Activated T-cell treated with anti-CD3 and anti-CD28 coated beads, Interleukin-2, amount 50 U/mL, for 72 hours (primary cell): Measurements from ENCODE around the gene GEN1. TPM values are rescaled to one million over a fixed set of nuclear protein-coding genes. Genes with fewer than 3 reads are reported as not detected.

ENCODE experiments used
- ATAC-seq, 2 donors: fragments of 150-1000 bp; cut with Tn5 transposase; replicated peaks in 1 of 2; 2 replicates each; pipeline ENCODE4 v1.10.0; 2021; ENCODE audit warnings: moderate library complexity in 2 of 2, mild to moderate bottlenecking in 1 of 2
- DNase-seq, 2 donors: peaks; one replicate each; pipeline ENCODE4 v3.0.0; 2021 to 2022; ENCODE audit warnings: mixed read lengths in 1 of 2
- H3K27ac Mint-ChIP-seq: one replicate; pipeline ENCODE4 v1.8.0; 2022; ENCODE audit warnings: mild to moderate bottlenecking, moderate library complexity, mixed read lengths
- H3K27me3 Mint-ChIP-seq: one replicate; pipeline ENCODE4 v1.8.0; 2022; ENCODE audit warnings: low read depth, mixed read lengths
- H3K36me3 Mint-ChIP-seq, 2 donors: one replicate each; pipeline ENCODE4 v1.8.0; 2022; ENCODE audit warnings: mixed read lengths in 2 of 2, mild to moderate bottlenecking in 1 of 2; ENCODE audit not compliant: insufficient read depth in 2 of 2
- H3K4me1 Mint-ChIP-seq: one replicate; pipeline ENCODE4 v1.8.0; 2022; ENCODE audit warnings: low read depth, mixed read lengths
- H3K4me3 Mint-ChIP-seq, 2 donors: one replicate each; pipeline ENCODE4 v1.8.0; 2022; ENCODE audit warnings: mild to moderate bottlenecking in 2 of 2, mixed read lengths in 2 of 2, moderate library complexity in 2 of 2
- H3K9me3 Mint-ChIP-seq, 2 donors: one replicate each; pipeline ENCODE4 v1.8.0; 2022; ENCODE audit warnings: mixed read lengths in 2 of 2
- total RNA-seq, 2 donors: library from RNA; stranded (reverse); gene quantifications; one replicate each; pipeline ENCODE4 v1.2.3, GENCODE V29; 2022

GEN1 gene
- 10 to 100 TPM; 33.1 to 35.2 TPM for total RNA-seq

GRCh38 chr2:17753803-17754663 lies at the start of gene GEN1, which contains the start of gene SMC6:
Gene GEN1 (plus strand): TSS chr2:17754138. CDS start chr2:17759944, 5,806 bp downstream.
Gene SMC6 (minus strand): TSS chr2:17753810. CDS start chr2:17745946, 7,864 bp downstream.
- H3K4me1 Mint-ChIP-seq: peaks cover 37% of the 10 kb centered on the region
- peak within 1 kb of the TSS; percentile 100 for H3K27ac Mint-ChIP-seq
- no peaks in the 10 kb centered on the region for H3K9me3 Mint-ChIP-seq
- DNase-seq (peak; percentile 91 to 92), ATAC-seq (peak; percentile 87 to 91)
- no peaks in the 10 kb centered on the region for H3K27me3 Mint-ChIP-seq
- peaks cover 3 to 5% of the 10 kb centered on the region in 2 donors for H3K36me3 Mint-ChIP-seq
- peak within 1 kb of the TSS; percentile 84 to 98 for H3K4me3 Mint-ChIP-seq

- no peak overlapping the region for H3K27ac Mint-ChIP-seq
- no peaks in the 10 kb centered on the region for H3K9me3 Mint-ChIP-seq
- no peak overlapping the region for H3K4me3 Mint-ChIP-seq
- peaks cover 1 to 6% of the 10 kb centered on the region in 2 donors for H3K36me3 Mint-ChIP-seq
- no peaks in the 10 kb centered on the region for H3K27me3 Mint-ChIP-seq
- H3K4me1 Mint-ChIP-seq: no peaks in the 10 kb centered on the region
- DNase-seq (no peak), ATAC-seq (no peak)
These were observed 47.1 kb upstream of the GEN1 start for GRCh38 chr2:17706845-17707244.

GRCh38 chr2:17708501-17708900 lies 45.4 kb upstream of the GEN1 start:
- no peaks in the 10 kb centered on the region for H3K4me1 Mint-ChIP-seq
- ATAC-seq: no peak
- no peak for DNase-seq
- H3K9me3 Mint-ChIP-seq: no peaks in the 10 kb centered on the region
- no peaks in the 10 kb centered on the region for H3K27me3 Mint-ChIP-seq
- no peak overlapping the region for H3K4me3 Mint-ChIP-seq
- H3K36me3 Mint-ChIP-seq: peaks cover under 1 to 14% of the 10 kb centered on the region in 2 donors
- H3K27ac Mint-ChIP-seq: no peak overlapping the region

GRCh38 chr2:17709897-17710296 lies 44.0 kb upstream of the GEN1 start:
- H3K9me3 Mint-ChIP-seq: no peaks in the 10 kb centered on the region
- no peak overlapping the region for H3K4me3 Mint-ChIP-seq
- H3K4me1 Mint-ChIP-seq: no peaks in the 10 kb centered on the region
- H3K27ac Mint-ChIP-seq: no peak overlapping the region
- peaks cover 1 to 21% of the 10 kb centered on the region in 2 donors for H3K36me3 Mint-ChIP-seq
- no peak for DNase-seq
- no peak for ATAC-seq
- no peaks in the 10 kb centered on the region for H3K27me3 Mint-ChIP-seq

- no peaks in the 10 kb centered on the region for H3K9me3 Mint-ChIP-seq
- no peak for DNase-seq
- H3K36me3 Mint-ChIP-seq: peaks cover 1 to 21% of the 10 kb centered on the region in 2 donors
These were observed 43.2 kb upstream of the GEN1 start for GRCh38 chr2:17710547-17711248.

GRCh38 chr2:17713291-17713690 lies 40.6 kb upstream of the GEN1 start:
- H3K4me1 Mint-ChIP-seq: no peaks in the 10 kb centered on the region
- DNase-seq (no peak), ATAC-seq (no peak)
- no peaks in the 10 kb centered on the region for H3K27me3 Mint-ChIP-seq
- peaks cover 1 to 22% of the 10 kb centered on the region in 2 donors for H3K36me3 Mint-ChIP-seq
- no peak overlapping the region for H3K4me3 Mint-ChIP-seq
- H3K9me3 Mint-ChIP-seq: no peaks in the 10 kb centered on the region
- H3K27ac Mint-ChIP-seq: no peak overlapping the region

More at GRCh38 chr2:17710547-17711248, 43.2 kb upstream of the GEN1 start:
- no peak for ATAC-seq
- no peaks in the 10 kb centered on the region for H3K4me1 Mint-ChIP-seq
- H3K27ac Mint-ChIP-seq: no peak overlapping the region
- H3K27me3 Mint-ChIP-seq: no peaks in the 10 kb centered on the region
- no peak overlapping the region for H3K4me3 Mint-ChIP-seq

- Mint-ChIP-seq H3K27me3 (no peaks in the 10 kb centered on the region), H3K27ac (no peak overlapping the region), H3K36me3 (peaks cover 1 to 22% of the 10 kb centered on the region in 2 donors), H3K4me3 (no peak overlapping the region), H3K4me1 (no peaks in the 10 kb centered on the region), H3K9me3 (no peaks in the 10 kb centered on the region)
- ATAC-seq: no peak
- no peak for DNase-seq
These were observed 36.3 kb upstream of the GEN1 start for GRCh38 chr2:17717666-17718065.

GRCh38 chr2:17718689-17719088 lies 35.2 kb upstream of the GEN1 start:
- no peak for ATAC-seq
- no peaks in the 10 kb centered on the region for H3K27me3 Mint-ChIP-seq
- no peak overlapping the region for H3K4me3 Mint-ChIP-seq
- no peak overlapping the region for H3K27ac Mint-ChIP-seq
- H3K4me1 Mint-ChIP-seq: no peaks in the 10 kb centered on the region
- H3K9me3 Mint-ChIP-seq: no peaks in the 10 kb centered on the region
- H3K36me3 Mint-ChIP-seq: peaks cover 1 to 16% of the 10 kb centered on the region in 2 donors
- DNase-seq: no peak

- Mint-ChIP-seq H3K4me1 (no peaks in the 10 kb centered on the region), H3K27ac (peak overlapping the region; percentile 48), H3K9me3 (no peaks in the 10 kb centered on the region), H3K27me3 (no peaks in the 10 kb centered on the region), H3K36me3 (peaks cover 0 to 10% of the 10 kb centered on the region in 2 donors), H3K4me3 (no peak overlapping the region)
- ATAC-seq (no peak), DNase-seq (no peak)
These were observed 34.2 kb upstream of the GEN1 start for GRCh38 chr2:17719562-17720371.

GRCh38 chr2:17728210-17728609 lies 25.7 kb upstream of the GEN1 start:
- H3K4me1 Mint-ChIP-seq: no peaks in the 10 kb centered on the region

GRCh38 chr2:17729880-17730279 lies 24.1 kb upstream of the GEN1 start:
- peaks cover 0 to 6% of the 10 kb centered on the region in 2 donors for H3K36me3 Mint-ChIP-seq
- no peaks in the 10 kb centered on the region for H3K9me3 Mint-ChIP-seq
- no peak for DNase-seq
- no peak for ATAC-seq
- H3K27ac Mint-ChIP-seq: no peak overlapping the region
- H3K27me3 Mint-ChIP-seq: no peaks in the 10 kb centered on the region
- no peaks in the 10 kb centered on the region for H3K4me1 Mint-ChIP-seq
- no peak overlapping the region for H3K4me3 Mint-ChIP-seq

More at GRCh38 chr2:17728210-17728609, 25.7 kb upstream of the GEN1 start:
- no peaks in the 10 kb centered on the region for H3K27me3 Mint-ChIP-seq
- no peak for DNase-seq
- H3K9me3 Mint-ChIP-seq: no peaks in the 10 kb centered on the region
- no peak for ATAC-seq
- no peak overlapping the region for H3K27ac Mint-ChIP-seq
- H3K36me3 Mint-ChIP-seq: peaks cover 0 to 3% of the 10 kb centered on the region in 2 donors
- no peak overlapping the region for H3K4me3 Mint-ChIP-seq

GRCh38 chr2:17733599-17733998 lies 20.3 kb upstream of the GEN1 start:
- H3K36me3 Mint-ChIP-seq: peaks cover 0 to 14% of the 10 kb centered on the region in 2 donors
- H3K27me3 Mint-ChIP-seq: no peaks in the 10 kb centered on the region
- no peaks in the 10 kb centered on the region for H3K9me3 Mint-ChIP-seq
- no peaks in the 10 kb centered on the region for H3K4me1 Mint-ChIP-seq
- no peak overlapping the region for H3K27ac Mint-ChIP-seq
- DNase-seq: no peak
- ATAC-seq: no peak
- no peak overlapping the region for H3K4me3 Mint-ChIP-seq
